B cell (primary cell): ENCODE measurements around the gene BRIP1. TPM values are rescaled to one million over a fixed set of nuclear protein-coding genes. Genes with fewer than 3 reads are reported as not detected.

ENCODE experiments used
- ATAC-seq: fragments of 200-7000 bp; cut with Tn5 transposase; one replicate; pipeline ENCODE4 v1.10.0; 2021; ENCODE audit warnings: low read depth, mild to moderate bottlenecking, moderate number of reproducible peaks, moderate library complexity
- CTCF ChIA-PET: fragments of 350-600 bp; sonication (Branson Sonifier 250); formaldehyde crosslinking; loops from one replicate; lab custom pipeline; 2021; ENCODE audit warnings: antibody characterized with exemption, inconsistent platforms; lab: Charles Lee
- POLR2A ChIA-PET: fragments of 350-600 bp; sonication (Branson Sonifier 250); formaldehyde crosslinking; loops from one replicate; lab custom pipeline; 2021; ENCODE audit warnings: antibody characterized with exemption; lab: Charles Lee
- DNase-seq: peaks from one replicate; pipeline ENCODE4 v3.0.0; 2013
- H2AFZ ChIP-seq: 2 replicates; pipeline ENCODE4 v1.6.1; 2012; ENCODE audit warnings: mild to moderate bottlenecking, low read depth, low read length; ENCODE audit not compliant: insufficient read depth, poor library complexity, severe bottlenecking
- H3K27ac ChIP-seq, 2 donors: 1 replicate in 1 of 2; 2 replicates in 1 of 2; pipeline ENCODE4 v1.5.1; 2012 to 2013; ENCODE audit warnings: low read length in 2 of 2, mild to moderate bottlenecking in 2 of 2, moderate library complexity in 1 of 2
- H3K27me3 ChIP-seq, 4 experiments: fragments of 200-600 bp in 1 of 4; sonication (generic) in 1 of 4; replicated peaks in 1 of 4; 1 replicate in 2 of 4; 2 replicates in 2 of 4; pipeline versions ENCODE4 v1.6.1 to v1.7.0; 2013 to 2016; ENCODE audit warnings: low read length in 3 of 4, mild to moderate bottlenecking in 2 of 4, mixed read lengths in 1 of 4, moderate library complexity in 1 of 4; ENCODE audit not compliant: insufficient read depth in 4 of 4, control insufficient read depth in 3 of 4; ENCODE audit errors: control extremely low read depth in 1 of 4
- H3K36me3 ChIP-seq, 2 experiments: replicated peaks in 1 of 2; 1 replicate in 1 of 2; 2 replicates in 1 of 2; pipeline versions ENCODE4 v1.6.1 to v1.7.1; 2013; ENCODE audit warnings: low read length in 1 of 2; ENCODE audit not compliant: insufficient read depth in 2 of 2, control insufficient read depth in 1 of 2; ENCODE audit errors: control extremely low read depth in 1 of 2, extremely low read depth in 1 of 2
- H3K4me1 ChIP-seq, 2 donors: fragments of 200-600 bp in 1 of 2; sonication (generic) in 1 of 2; 1 replicate in 1 of 2; 2 replicates in 1 of 2; pipeline versions ENCODE4 v1.5.1 to v1.6.1; 2013 to 2017; ENCODE audit warnings: low read length in 2 of 2; ENCODE audit not compliant: control insufficient read depth in 2 of 2, insufficient read depth in 2 of 2
- H3K4me2 ChIP-seq: replicated peaks from 2 replicates; pipeline ENCODE3; 2012; ENCODE audit warnings: mild to moderate bottlenecking, low read depth, low read length; ENCODE audit not compliant: poor library complexity, severe bottlenecking
- H3K4me3 ChIP-seq, 5 experiments: fragments of 200-600 bp in 1 of 5; sonication (generic) in 1 of 5; 1 replicate in 3 of 5; 2 replicates in 2 of 5; pipeline versions ENCODE4 v1.5.1 to v1.7.0; 2011 to 2016; ENCODE audit warnings: low read length in 4 of 5, mild to moderate bottlenecking in 4 of 5, low read depth in 2 of 5, control low read depth in 1 of 5, moderate library complexity in 1 of 5; ENCODE audit not compliant: insufficient read depth in 1 of 5; ENCODE audit errors: control extremely low read depth in 1 of 5, extremely low read depth in 1 of 5
- H3K79me2 ChIP-seq: fragments of 200-600 bp; sonication (generic); one replicate; pipeline ENCODE4 v1.6.0; 2016; ENCODE audit warnings: low read length; ENCODE audit not compliant: control insufficient read depth, insufficient read depth
- H3K9ac ChIP-seq: fragments of 200-600 bp; sonication (generic); 2 replicates; pipeline ENCODE4 v1.6.1; 2017; ENCODE audit warnings: mild to moderate bottlenecking, low read length, moderate library complexity
- H3K9me3 ChIP-seq, 3 donors: one replicate each; pipeline versions ENCODE4 v1.6.1 to v1.7.1; 2013; ENCODE audit warnings: low read length in 2 of 3; ENCODE audit not compliant: control insufficient read depth in 2 of 3, insufficient read depth in 1 of 3; ENCODE audit errors: control extremely low read depth in 1 of 3
- H4K20me1 ChIP-seq: 2 replicates; pipeline ENCODE4 v1.6.0; 2012; ENCODE audit warnings: mild to moderate bottlenecking, low read length; ENCODE audit not compliant: insufficient read depth, control insufficient read depth, poor library complexity, severe bottlenecking
- H3K27ac Mint-ChIP-seq: one replicate; pipeline ENCODE4 v1.8.0; 2021; ENCODE audit warnings: mixed read lengths
- H3K27me3 Mint-ChIP-seq: one replicate; pipeline ENCODE4 v1.8.0; 2021; ENCODE audit warnings: mixed read lengths
- H3K4me1 Mint-ChIP-seq: one replicate; pipeline ENCODE4 v1.8.0; 2021; ENCODE audit warnings: mixed read lengths
- H3K4me3 Mint-ChIP-seq: one replicate; pipeline ENCODE4 v1.8.0; 2021; ENCODE audit warnings: mixed read lengths
- H3K9me3 Mint-ChIP-seq: one replicate; pipeline ENCODE4 v1.8.0; 2022; ENCODE audit warnings: mixed read lengths; ENCODE audit not compliant: insufficient read depth
- CTCF ChIP-seq: fragments of 200-600 bp; IDR thresholded peaks from one replicate; pipeline ENCODE4 v1.8.0; 2022; ENCODE audit warnings: antibody characterized with exemption, mild to moderate bottlenecking
- EZH2 ChIP-seq: IDR thresholded peaks from 2 replicates; pipeline ENCODE4 v1.6.1; 2012; ENCODE audit warnings: borderline replicate concordance, low read depth, mild to moderate bottlenecking, moderate library complexity, low read length; ENCODE audit not compliant: insufficient read depth, poor library complexity, severe bottlenecking
- WGBS: methylation state at CpG from one replicate; pipeline ENCODE4 v1.1.5; 2013; ENCODE audit warnings: missing lambda C conversion rate; ENCODE audit not compliant: insufficient coverage; 5-methylcytosine and 5-hydroxymethylcytosine counted together
- intact Hi-C: fragments of 100-400 bp; cut with micrococcal nuclease; formaldehyde crosslinking; loops from one replicate; pipeline ENCODE4 v1.10.0; 2022
- polyA plus RNA-seq: library from polyadenylated mRNA; depleted of rRNA; stranded (reverse); fragments of >200 nt; gene quantifications from 2 replicates; pipeline ENCODE4 v1.2.3, GENCODE V29; 2012
- total RNA-seq, 2 donors: library from RNA; stranded (reverse); fragments of 120-200 nt in 1 of 2; gene quantifications; 1 replicate in 1 of 2; 2 replicates in 1 of 2; pipeline versions ENCODE4 v1.2.3 to v1.2.4, GENCODE V29; 2013 to 2022

BRIP1 gene
- total and polyA plus RNA-seq, 2 donors (not counting 1 experiment from before 2014, with no cell fraction given): 0.89 to 2.4 TPM

GRCh38 chr17:61832463-61832862 is 30.9 kb downstream of the BRIP1 start:
- ATAC-seq (no peak), DNase-seq (no peak)
- H3K4me1 Mint-ChIP-seq: peaks cover 9% of the 10 kb centered on the region
- no peaks in the 10 kb centered on the region for H3K9me3 Mint-ChIP-seq
- no peaks in the 10 kb centered on the region for H3K27me3 ChIP-seq
- TF ChIP-seq EZH2: no peak
- no peak for TF ChIP-seq CTCF
- no peak overlapping the region for H3K9ac ChIP-seq
- H3K9me3 ChIP-seq: no peaks in the 10 kb centered on the region
- no peaks in the 10 kb centered on the region for H3K36me3 ChIP-seq
- no CpG with 5 or more reads among the region's 3 CpGs for WGBS
- no peak overlapping the region for H3K27ac ChIP-seq
- no peak overlapping the region for H2AFZ ChIP-seq
- intact Hi-C loops: no loop called here
- no peaks in the 10 kb centered on the region for H4K20me1 ChIP-seq
- no peak overlapping the region for H3K4me3 ChIP-seq
- ChIA-PET CTCF (interaction anchor here (0.9 to 3.0 kb wide), 2 partner anchors 19 to 197 kb away, joined by 3 to 20 read pairs; no protein-coding TSS in a partner anchor), POLR2A (no interaction called here)
- H3K4me1 ChIP-seq: peaks cover 5 to 6% of the 10 kb centered on the region in 2 donors
- no peak overlapping the region for H3K4me2 ChIP-seq
- no peaks in the 10 kb centered on the region for H3K79me2 ChIP-seq
- no peak overlapping the region for H3K27ac Mint-ChIP-seq
- no peaks in the 10 kb centered on the region for H3K27me3 Mint-ChIP-seq
- H3K4me3 Mint-ChIP-seq: no peak overlapping the region

- peaks cover 6% of the 10 kb centered on the region for H3K4me1 Mint-ChIP-seq
- intact Hi-C loops: no loop called here
- H3K79me2 ChIP-seq: no peaks in the 10 kb centered on the region
- H4K20me1 ChIP-seq: no peaks in the 10 kb centered on the region
- no peaks in the 10 kb centered on the region for H3K4me1 ChIP-seq
- H3K9me3 ChIP-seq: no peaks in the 10 kb centered on the region
- H3K4me3 Mint-ChIP-seq: no peak overlapping the region
- CTCF ChIA-PET: no interaction called here
- H3K27ac Mint-ChIP-seq: no peak overlapping the region
- 100% methylated on average over 1 of the region's 1 CpG for WGBS
- H3K4me2 ChIP-seq: no peak overlapping the region
- DNase-seq (no peak), ATAC-seq (no peak)
- no peaks in the 10 kb centered on the region for H3K27me3 ChIP-seq
- no peaks in the 10 kb centered on the region for H3K9me3 Mint-ChIP-seq
- H3K27ac ChIP-seq: no peak overlapping the region
- POLR2A ChIA-PET: no interaction called here
- no peaks in the 10 kb centered on the region for H3K36me3 ChIP-seq
- H3K4me3 ChIP-seq: no peak overlapping the region
- no peak overlapping the region for H2AFZ ChIP-seq
- H3K9ac ChIP-seq: no peak overlapping the region
- no peaks in the 10 kb centered on the region for H3K27me3 Mint-ChIP-seq
- no peak for TF ChIP-seq EZH2
- no peak for TF ChIP-seq CTCF
These were observed 32.2 kb downstream of the BRIP1 start for GRCh38 chr17:61831099-61831498.
